ENCODE results near the gene MTARC2. TPM values are rescaled to one million over a fixed set of nuclear protein-coding genes. Genes with fewer than 3 reads are reported as not detected.

MTARC2 gene
- total and polyA plus RNA-seq, 10 of the 15 experiments (the other 5 are each of a cell fraction or from before 2014, with no cell fraction given) = 1.9 to 5.5 (median 3.3) TPM

DNA sequence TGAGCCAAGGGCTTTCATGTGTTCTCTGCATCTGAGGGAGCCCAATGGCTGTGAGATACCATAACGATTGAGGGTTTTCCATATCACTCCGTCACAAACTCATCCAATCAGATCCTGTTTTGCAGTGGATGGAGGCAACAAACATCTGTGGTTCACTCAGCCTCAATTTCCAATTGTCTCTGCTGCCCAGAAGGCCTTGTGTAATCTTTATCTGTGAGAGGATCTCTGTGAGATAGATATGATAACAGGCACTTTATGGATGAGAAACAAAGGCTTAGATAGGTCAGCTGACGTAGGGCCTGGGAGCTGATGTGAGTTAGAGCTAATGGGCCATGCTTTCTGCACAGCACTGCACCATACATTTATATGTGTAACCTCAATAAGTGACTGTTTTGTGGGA, 35.3 kb downstream of the MTARC2 start:
- peaks cover 0 to 5% of the 10 kb centered on the region in 2 experiments; a peak in 3 of 4 replicates for H3K27me3 ChIP-seq (replicated peaks in 1 of 2; ENCODE audit: control insufficient read depth in 2 of 2, insufficient read depth in 2 of 2, low read length in 1 of 2)
- ChIA-PET POLR2A (no interaction called here), CTCF (interaction anchor here (0.8 to 3.4 kb wide), 3 partner anchors 10 to 102 kb away, joined by 3 to 14 read pairs (median 3); no protein-coding TSS in a partner anchor), SMC1A (ENCODE audit: uncharacterized antibody, unreplicated experiment) (no interaction called here), RAD21 (ENCODE audit: unreplicated experiment) (no interaction called here)
- no peaks in the 10 kb centered on the region for H3K36me3 ChIP-seq (ENCODE audit: control insufficient read depth in 2 of 2, insufficient read depth in 2 of 2, low read length in 1 of 2)
- in situ Hi-C loops (cut with MboI) = no loop called here
- no peak overlapping the region for H2AFZ ChIP-seq (ENCODE audit: control insufficient read depth, low read depth, low read length)
- DNase-seq (ENCODE audit: low read depth, low spot score) = no peak
- FAIRE-seq = no peak
- H4K20me1 ChIP-seq (ENCODE audit: control insufficient read depth, insufficient read depth) = no peaks in the 10 kb centered on the region
- no peak overlapping the region for H3K9ac ChIP-seq (ENCODE audit: control insufficient read depth, insufficient read depth, low read length)
- H3K4me1 ChIP-seq (ENCODE audit: control insufficient read depth, insufficient read depth, low read length) = no peaks in the 10 kb centered on the region
- 99% methylated on average over 3 of the region's 3 CpGs for WGBS (ENCODE audit: insufficient coverage, insufficient replicate concordance, low lambda C conversion rate, missing lambda C conversion rate)
- H3K4me2 ChIP-seq (ENCODE audit: control insufficient read depth, insufficient read depth) = no peak overlapping the region
- no peak for ATAC-seq
- BruUV-seq (replicated peaks) = no TSS peak
- intact Hi-C loops (cut with micrococcal nuclease; ENCODE audit: unreplicated experiment) = no loop called here
- H3K79me2 ChIP-seq (ENCODE audit: control insufficient read depth, insufficient read depth, low read length) = no peaks in the 10 kb centered on the region
- TF ChIP-seq BCL11A (IDR thresholded peaks at IDR 0.05; ENCODE audit: low read depth, low read length) = no peak
- TF ChIP-seq YY1 (IDR thresholded peaks at IDR 0.05; ENCODE audit: low read depth, low read length) = no peak
- no peak for TF ChIP-seq POLR2AphosphoS2 (IDR thresholded peaks at IDR 0.05; ENCODE audit: low read depth, low read length)
- no peak for TF ChIP-seq SREBF2 (IDR thresholded peaks at IDR 0.05; ENCODE audit: low read length)
- TF ChIP-seq NFYA (IDR thresholded peaks at IDR 0.05; ENCODE audit: borderline replicate concordance, low read depth, low read length) = no peak
- no peak for TF ChIP-seq EGR1 (IDR thresholded peaks at IDR 0.05; ENCODE audit: borderline replicate concordance in 1 of 2, low read depth in 2 of 2, low read length in 2 of 2)
- TF ChIP-seq, protein P1, sequence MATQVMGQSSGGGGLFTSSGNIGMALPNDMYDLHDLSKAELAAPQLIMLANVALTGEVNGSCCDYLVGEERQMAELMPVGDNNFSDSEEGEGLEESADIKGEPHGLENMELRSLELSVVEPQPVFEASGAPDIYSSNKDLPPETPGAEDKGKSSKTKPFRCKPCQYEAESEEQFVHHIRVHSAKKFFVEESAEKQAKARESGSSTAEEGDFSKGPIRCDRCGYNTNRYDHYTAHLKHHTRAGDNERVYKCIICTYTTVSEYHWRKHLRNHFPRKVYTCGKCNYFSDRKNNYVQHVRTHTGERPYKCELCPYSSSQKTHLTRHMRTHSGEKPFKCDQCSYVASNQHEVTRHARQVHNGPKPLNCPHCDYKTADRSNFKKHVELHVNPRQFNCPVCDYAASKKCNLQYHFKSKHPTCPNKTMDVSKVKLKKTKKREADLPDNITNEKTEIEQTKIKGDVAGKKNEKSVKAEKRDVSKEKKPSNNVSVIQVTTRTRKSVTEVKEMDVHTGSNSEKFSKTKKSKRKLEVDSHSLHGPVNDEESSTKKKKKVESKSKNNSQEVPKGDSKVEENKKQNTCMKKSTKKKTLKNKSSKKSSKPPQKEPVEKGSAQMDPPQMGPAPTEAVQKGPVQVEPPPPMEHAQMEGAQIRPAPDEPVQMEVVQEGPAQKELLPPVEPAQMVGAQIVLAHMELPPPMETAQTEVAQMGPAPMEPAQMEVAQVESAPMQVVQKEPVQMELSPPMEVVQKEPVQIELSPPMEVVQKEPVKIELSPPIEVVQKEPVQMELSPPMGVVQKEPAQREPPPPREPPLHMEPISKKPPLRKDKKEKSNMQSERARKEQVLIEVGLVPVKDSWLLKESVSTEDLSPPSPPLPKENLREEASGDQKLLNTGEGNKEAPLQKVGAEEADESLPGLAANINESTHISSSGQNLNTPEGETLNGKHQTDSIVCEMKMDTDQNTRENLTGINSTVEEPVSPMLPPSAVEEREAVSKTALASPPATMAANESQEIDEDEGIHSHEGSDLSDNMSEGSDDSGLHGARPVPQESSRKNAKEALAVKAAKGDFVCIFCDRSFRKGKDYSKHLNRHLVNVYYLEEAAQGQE (IDR thresholded peaks at IDR 0.05; ENCODE audit: low read depth, low read length) = no peak
- no peak for TF ChIP-seq ZNF622 (IDR thresholded peaks at IDR 0.05)
- TF ChIP-seq SUPT20H (IDR thresholded peaks at IDR 0.05; ENCODE audit: borderline replicate concordance, control insufficient read depth, low read depth, low read length) = no peak
- no peak for TF ChIP-seq NBN (IDR thresholded peaks at IDR 0.05)
- TF ChIP-seq, protein P2, sequence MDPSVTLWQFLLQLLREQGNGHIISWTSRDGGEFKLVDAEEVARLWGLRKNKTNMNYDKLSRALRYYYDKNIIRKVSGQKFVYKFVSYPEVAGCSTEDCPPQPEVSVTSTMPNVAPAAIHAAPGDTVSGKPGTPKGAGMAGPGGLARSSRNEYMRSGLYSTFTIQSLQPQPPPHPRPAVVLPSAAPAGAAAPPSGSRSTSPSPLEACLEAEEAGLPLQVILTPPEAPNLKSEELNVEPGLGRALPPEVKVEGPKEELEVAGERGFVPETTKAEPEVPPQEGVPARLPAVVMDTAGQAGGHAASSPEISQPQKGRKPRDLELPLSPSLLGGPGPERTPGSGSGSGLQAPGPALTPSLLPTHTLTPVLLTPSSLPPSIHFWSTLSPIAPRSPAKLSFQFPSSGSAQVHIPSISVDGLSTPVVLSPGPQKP (IDR thresholded peaks at IDR 0.05; ENCODE audit: low read depth, low read length) = no peak
- no peak for TF ChIP-seq HDAC6 (IDR thresholded peaks at IDR 0.05; ENCODE audit: unreplicated experiment)
- no peak for TF ChIP-seq SPI1 (IDR thresholded peaks at IDR 0.05; ENCODE audit: borderline replicate concordance, insufficient read depth, low read depth, low read length)
- TF ChIP-seq, protein P3, sequence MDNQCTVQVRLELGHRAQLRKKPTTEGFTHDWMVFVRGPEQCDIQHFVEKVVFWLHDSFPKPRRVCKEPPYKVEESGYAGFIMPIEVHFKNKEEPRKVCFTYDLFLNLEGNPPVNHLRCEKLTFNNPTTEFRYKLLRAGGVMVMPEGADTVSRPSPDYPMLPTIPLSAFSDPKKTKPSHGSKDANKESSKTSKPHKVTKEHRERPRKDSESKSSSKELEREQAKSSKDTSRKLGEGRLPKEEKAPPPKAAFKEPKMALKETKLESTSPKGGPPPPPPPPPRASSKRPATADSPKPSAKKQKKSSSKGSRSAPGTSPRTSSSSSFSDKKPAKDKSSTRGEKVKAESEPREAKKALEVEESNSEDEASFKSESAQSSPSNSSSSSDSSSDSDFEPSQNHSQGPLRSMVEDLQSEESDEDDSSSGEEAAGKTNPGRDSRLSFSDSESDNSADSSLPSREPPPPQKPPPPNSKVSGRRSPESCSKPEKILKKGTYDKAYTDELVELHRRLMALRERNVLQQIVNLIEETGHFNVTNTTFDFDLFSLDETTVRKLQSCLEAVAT (IDR thresholded peaks at IDR 0.05) = no peak
- TF ChIP-seq HDAC2 (IDR thresholded peaks at IDR 0.05) = no peak
- H3K27ac ChIP-seq (ENCODE audit: control insufficient read depth, insufficient read depth) = no peak overlapping the region
- no peaks in the 10 kb centered on the region for H3K9me3 ChIP-seq (replicated peaks; ENCODE audit: control insufficient read depth, insufficient read depth, low read length)
- H3K4me3 ChIP-seq = no peak overlapping the region

Data from GM12878 (cell line).